ENCODE measurements around the gene DYRK4.

DYRK4 gene

DNA sequence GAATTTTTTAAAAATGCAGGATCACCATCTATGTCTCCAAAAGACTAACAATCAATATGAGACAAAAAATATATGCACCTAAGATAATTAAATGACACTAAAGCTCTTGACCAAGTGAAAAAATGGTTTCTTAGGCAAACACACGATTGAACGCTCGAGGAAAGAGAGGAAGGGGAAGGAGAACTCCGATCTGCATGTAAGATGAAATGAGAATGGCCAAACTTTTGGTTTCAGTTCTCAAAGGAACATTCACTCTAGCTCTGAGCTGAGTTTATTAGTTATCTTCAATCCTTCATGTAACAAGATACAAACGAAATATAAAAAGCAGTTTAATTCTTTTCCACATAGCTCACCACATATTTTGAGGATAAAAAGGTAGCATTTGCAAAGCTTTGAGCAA is 2.8 kb downstream of the DYRK4 start:
- no peak for DNase-seq

GRCh38 chr12:4566474-4566873 is 4.5 kb downstream of the DYRK4 start:
- no peak for DNase-seq

DNA sequence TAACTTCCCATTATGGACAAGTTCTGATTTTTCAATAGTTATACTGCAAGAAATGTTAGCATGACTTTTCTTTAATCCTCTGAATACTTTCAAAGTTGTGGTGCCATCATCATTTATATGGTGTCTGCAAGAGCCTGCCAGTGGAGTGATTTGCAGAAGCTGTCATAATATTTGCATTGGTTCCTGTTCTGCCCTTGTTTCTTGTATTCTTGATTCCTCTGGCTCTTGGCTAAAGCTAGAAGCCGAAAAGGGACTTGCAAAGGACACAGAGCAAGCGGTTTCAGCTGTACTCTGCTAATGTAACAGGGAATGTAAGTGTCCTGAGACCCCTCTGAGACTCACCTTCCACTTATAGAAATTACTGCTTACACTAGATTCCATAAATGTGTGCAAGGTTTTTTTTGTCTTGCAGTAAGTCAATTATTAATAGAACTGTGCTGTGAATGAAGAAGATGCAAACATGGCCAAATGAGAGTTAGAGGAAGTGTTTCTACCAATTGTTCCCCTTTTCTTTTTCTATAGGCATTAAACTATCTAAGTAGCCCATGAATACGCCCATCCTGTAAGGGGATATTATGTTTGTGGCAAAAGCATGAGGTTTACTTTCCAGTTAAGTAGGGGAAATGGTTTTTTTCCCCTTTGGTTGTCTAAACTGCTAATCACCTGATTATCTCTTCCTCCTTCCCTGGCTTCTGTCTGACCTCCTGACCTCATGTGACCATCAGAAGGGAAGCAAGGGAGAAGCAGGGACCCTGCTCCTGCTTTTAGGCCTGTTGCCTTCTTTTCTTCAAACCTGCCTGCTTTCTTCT is 5.3 kb downstream of the DYRK4 start:
- DNase-seq: no peak

GRCh38 chr12:4569261-4569660 is 7.3 kb downstream of the DYRK4 start:
- DNase-seq: no peak

DNA sequence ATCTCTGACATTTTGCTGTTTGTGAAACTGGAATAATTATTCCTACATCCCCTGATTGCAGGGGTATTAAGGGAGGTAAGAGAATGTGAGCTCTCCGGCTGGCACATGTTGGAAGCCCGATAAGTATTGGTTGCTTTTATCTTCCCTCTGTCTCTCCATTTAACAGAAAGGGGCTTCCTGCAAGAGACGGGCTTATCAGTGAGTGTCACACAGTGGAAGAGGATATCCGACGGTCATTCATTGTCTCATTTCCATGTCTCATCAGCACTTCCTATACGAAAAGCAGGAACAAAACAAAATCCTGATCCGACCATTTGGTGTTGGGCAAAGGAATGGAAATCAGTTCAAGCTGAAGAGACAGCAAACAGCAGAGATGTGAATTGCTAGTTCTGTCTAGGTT is 10.7 kb downstream of the DYRK4 start:
- DNase-seq: no peak

GRCh38 chr12:4579305-4580102 is 17.5 kb downstream of the DYRK4 start:
- no peak for DNase-seq

DNA sequence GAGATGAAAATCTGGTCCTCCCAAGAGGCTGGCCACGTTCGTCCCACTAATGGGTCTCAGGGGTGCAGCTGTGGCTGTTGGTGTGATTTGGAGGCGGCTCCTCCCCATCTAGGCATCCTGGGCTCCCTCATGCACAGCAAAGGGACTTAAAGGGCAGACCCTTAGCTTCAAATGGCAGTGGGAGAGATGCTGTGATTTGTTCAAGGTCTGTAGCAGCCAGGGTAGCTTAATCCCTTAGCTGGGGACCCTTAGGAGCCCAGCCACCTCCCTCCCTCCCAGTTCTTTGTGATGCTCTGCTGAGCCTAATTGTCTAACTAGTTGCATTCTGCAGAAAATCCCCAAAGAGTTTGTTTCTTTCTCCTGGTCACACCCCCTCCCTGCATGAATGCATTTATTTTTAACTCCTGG is 18.3 kb downstream of the DYRK4 start:
- no peak for DNase-seq

GRCh38 chr12:4584281-4584680 is 22.3 kb downstream of the DYRK4 start:
- no peak for DNase-seq

- no peak for DNase-seq
Measured at GRCh38 chr12:4584896-4585295, 22.9 kb downstream of the DYRK4 start.

DNA sequence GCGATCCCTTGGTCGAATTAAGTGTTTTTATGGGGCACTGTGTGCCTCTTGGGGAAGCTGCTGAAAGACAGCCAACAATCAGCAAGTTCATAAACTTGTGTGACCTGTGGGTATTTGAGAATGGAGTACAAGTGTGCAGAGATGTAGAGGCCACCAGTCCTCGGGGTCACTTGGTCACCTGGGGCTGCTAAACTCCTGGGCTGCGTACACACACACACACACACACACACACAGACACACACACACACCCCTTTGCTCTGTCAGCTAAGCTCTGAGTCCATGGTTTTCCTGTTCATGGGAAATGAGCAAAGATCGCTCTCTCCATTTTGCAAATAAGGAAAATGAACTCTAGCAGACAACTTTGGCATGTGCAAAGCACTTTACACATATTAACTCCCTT is 24.5 kb downstream of the DYRK4 start:
- DNase-seq: no peak

DNA sequence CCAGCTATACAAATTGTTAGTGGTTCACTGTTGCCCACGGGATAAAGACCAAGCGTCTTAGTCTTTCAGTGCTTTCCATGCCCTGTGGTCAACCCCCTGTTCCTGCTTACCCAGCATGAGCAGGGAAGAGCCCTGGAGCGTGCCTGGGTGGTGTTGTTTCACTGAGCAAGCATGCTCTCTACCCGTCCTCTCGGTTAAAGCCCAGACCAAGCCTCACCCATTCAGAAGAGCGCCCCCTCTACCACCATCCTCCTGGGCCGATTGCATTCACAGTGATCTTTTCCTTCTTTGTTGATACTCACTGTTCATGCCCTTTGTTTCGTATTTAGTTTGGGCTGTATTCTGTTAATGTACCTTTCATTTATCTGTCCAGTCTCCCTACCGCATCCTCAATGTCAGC is 25.1 kb downstream of the DYRK4 start:
- DNase-seq: no peak

- no peak for DNase-seq
Measured at GRCh38 chr12:4588916-4589315, 26.9 kb downstream of the DYRK4 start.

GRCh38 chr12:4589941-4590340 is 27.9 kb downstream of the DYRK4 start:
- DNase-seq: no peak

- no peak for DNase-seq
Measured at GRCh38 chr12:4591180-4591687, 29.2 kb downstream of the DYRK4 start.

GRCh38 chr12:4595881-4596280 is 33.9 kb downstream of the DYRK4 start:
- no peak for DNase-seq

- no peak for DNase-seq
Measured at GRCh38 chr12:4603421-4603820, 41.4 kb downstream of the DYRK4 start.

DNA sequence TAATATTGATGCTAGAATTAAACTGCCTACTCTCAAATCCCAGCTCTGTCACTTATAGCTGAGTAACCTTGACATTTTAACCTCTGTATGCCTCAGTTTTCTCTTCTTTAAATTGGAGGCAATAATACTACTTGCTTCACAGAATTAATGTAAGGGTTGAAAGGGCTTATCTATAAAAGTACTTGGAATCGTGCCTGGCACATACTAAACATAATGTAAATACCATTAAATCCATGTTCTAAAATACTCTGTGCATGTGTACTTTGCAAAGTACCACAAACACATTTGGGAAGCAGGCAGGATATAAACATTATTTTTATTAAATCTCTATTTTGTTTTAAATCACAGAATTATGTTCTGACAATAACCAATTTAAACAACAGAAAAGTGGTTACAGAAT is 41.9 kb downstream of the DYRK4 start:
- DNase-seq: no peak

DNA sequence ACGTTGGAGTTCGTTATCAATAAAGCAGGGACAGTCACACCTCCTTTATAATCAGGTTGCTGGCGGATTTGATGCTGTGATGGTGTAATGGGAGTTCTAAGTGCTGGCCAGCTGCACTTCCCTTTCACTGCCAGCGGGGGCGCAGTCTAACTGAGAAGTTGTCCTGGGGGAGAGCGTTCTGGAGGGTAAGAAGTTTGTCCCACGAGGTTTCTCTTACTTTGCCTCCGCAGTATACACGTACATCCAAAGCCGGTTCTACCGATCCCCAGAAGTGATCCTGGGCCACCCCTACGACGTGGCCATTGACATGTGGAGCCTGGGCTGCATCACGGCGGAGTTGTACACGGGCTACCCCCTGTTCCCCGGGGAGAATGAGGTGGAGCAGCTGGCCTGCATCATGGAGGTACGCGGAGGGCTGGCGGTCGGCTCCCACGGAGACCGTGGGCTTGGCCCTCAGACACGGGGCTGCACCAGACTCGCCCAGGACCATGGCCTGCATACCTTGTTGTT is 42.7 kb downstream of the DYRK4 start:
- DNase-seq: peak; percentile 77

- no peak for DNase-seq
Measured at GRCh38 chr12:4607056-4607455, 45.0 kb downstream of the DYRK4 start.

DNA sequence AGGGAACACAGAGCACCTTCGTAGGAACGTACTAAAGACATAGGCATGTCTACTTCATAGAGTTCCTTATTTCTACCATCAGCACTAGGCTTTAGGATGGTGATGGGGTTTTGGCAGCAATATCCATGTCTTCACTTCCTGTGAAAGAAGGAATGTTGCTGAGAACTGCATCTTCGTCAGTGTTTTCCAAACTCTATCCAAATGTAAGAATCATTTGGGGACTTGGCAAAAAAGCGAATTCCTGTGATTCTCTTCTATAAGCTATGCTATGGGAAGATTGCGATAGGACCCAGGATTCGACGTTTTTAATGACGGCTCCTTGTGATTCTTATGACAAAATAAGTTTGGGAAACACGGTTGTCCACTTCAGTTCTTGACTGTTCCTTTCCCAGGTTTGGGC is 47.1 kb downstream of the DYRK4 start:
- no peak for DNase-seq

GRCh38 chr12:4610481-4610880 is 48.5 kb downstream of the DYRK4 start:
- no peak for DNase-seq

DNA sequence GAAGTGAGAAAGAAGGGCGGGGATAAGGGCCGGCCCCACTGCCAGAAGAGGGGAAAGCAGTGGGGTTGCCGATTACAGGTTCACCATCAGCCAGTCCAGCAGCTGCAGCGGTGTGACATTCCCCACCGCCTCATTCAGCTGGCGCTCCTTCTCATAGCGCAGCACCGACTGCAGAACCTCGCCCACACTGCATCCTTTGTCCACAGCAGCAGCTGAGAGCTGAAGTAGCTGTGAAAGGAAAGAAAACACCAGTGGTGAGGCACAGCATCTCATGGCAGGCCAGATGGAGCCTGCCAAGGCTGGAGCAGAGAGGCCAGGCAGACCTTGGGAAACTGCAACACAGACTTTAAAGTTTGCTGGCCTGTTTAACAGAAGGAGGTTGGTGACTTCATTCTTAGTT is 53.7 kb downstream of the DYRK4 start:
- no peak for DNase-seq

DNA sequence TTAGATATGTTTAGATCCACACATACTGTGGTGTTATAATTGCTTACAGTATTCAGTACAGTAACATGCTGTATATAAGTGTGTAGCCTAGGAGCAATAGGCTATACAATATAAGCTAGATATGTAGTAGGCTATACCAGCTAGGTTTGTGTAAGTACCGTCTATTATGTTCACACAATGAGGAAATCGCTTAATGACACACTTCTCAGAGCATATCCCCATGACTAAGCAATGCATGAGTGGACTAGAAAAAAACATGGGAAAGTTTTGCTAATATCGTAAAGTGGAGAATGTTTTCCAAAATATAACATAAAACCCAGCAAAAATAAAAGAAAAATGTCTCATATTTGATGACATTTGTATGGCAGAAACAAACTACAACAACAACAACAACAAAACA is 59.5 kb downstream of the DYRK4 start:
- no peak for DNase-seq

- no peak for DNase-seq
Measured at GRCh38 chr12:4626543-4626942, 64.5 kb downstream of the DYRK4 start.

Measured in activated CD4-positive, alpha-beta T cell treated with anti-CD3 and anti-CD28 coated beads, Interleukin-2, amount 50 U/mL, for 4 hours (primary cell).